ENCODE measurements around the gene PROP1. TPM values are rescaled to one million over a fixed set of nuclear protein-coding genes. Genes with fewer than 3 reads are reported as not detected.
"Not testable (repeated sequence)": the region's sequence is repeated elsewhere in the genome, so short reads cannot be mapped to it uniquely, and the experiment has no call there.

Gene PROP1
- total RNA-seq (not detected), polyA plus RNA-seq (not detected)
- long read RNA-seq, donor 1 = 0 reads
- long read RNA-seq, donor 2 = 0 reads
- long read RNA-seq, donor 3 = 0 reads
- long read RNA-seq, donor 4 = 0 reads
- long read RNA-seq, donor 5 = 0 reads
- long read RNA-seq, donor 6 = 0 reads
- long read RNA-seq, donor 7 = 0 reads
- long read RNA-seq, donor 8 = 0 reads
- long read RNA-seq, donor 9 = 0 reads
- long read RNA-seq, donor 10 = 0 reads

DNA sequence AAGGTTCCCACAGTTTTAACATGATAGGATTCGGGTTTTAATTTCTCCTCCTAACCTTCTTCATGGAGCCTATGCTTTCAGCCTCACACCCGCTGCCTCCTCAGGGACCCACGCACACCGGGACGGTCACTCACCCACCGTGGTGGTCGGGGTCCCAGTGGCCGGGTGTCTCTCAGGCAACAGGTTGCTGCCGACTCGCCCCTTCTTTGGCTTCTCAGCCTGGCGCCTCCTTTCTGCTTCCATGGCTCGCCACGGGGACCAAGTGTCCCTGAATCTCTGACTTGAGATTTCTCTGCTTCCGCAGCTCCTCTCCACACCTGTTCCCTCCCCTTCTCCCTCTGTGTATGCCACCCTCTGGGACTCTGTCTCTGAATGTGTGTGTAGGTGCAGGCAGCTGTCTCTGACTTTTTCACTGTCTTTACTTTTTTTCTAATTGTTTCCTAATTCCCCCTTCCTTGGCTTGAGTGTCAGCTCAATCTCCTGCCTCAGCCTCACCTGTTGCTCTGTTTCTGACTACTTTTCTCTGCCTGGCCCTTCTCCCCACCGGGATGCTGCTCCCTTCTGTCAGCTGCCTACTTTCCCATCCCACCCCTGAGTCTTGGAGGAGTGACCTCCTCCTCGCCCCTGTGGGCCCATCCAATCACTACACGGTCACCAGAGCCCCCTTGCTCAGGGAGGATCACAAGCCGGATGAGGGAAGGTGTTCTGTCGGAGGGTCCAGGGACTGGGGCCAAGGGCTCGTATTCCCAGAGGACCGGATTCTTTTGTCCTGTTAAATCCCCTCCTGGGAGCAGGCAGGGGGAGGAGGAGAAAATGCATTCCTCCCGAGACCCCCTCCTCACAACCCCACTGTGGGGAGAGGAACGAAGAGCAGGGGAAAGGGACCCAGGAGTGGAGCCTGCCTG is at the start of gene PROP1:
PROP1 (minus strand) TSS at position 552 of the 905 bp plus-strand sequence; CDS start at position 243, 309 bp downstream.
- no peak within 1 kb of the TSS for H3K4me3 ChIP-seq (ENCODE audit: low read length in 2 of 2)
- WGBS = 56% methylated on average over 23 of the region's 23 CpGs
- no peak for DNase-seq (ENCODE audit: low read depth in 6 of 9, low spot score in 9 of 9)
- no peaks in the 10 kb centered on the region for H3K36me3 ChIP-seq (ENCODE audit: control insufficient read depth in 2 of 2, insufficient read depth in 2 of 2, low read length in 1 of 2)
- H3K27me3 ChIP-seq (ENCODE audit: control insufficient read depth in 2 of 2, insufficient read depth in 1 of 2, low read length in 1 of 2) = peaks cover 21 to 67% of the 10 kb centered on the region in 2 donors
- H3K4me1 ChIP-seq (ENCODE audit: control insufficient read depth in 2 of 2, insufficient read depth in 2 of 2, low read length in 2 of 2) = no peaks in the 10 kb centered on the region
- no peaks in the 10 kb centered on the region for H3K9me3 ChIP-seq (ENCODE audit: control insufficient read depth in 2 of 2, insufficient read depth in 1 of 2, low read length in 1 of 2)
- no peak within 1 kb of the TSS for H3K27ac ChIP-seq (ENCODE audit: low read depth in 1 of 2, low read length in 1 of 2)

- not testable (repeated sequence) for H3K27ac ChIP-seq (ENCODE audit: low read depth in 1 of 2, low read length in 1 of 2); H3K4me1 ChIP-seq (ENCODE audit: control insufficient read depth in 2 of 2, insufficient read depth in 2 of 2, low read length in 2 of 2); H3K4me3 ChIP-seq (ENCODE audit: low read length in 2 of 2); H3K9me3 ChIP-seq (ENCODE audit: control insufficient read depth in 2 of 2, insufficient read depth in 1 of 2, low read length in 1 of 2); H3K36me3 ChIP-seq (ENCODE audit: control insufficient read depth in 2 of 2, insufficient read depth in 2 of 2, low read length in 1 of 2); DNase-seq (ENCODE audit: low read depth in 6 of 9, low spot score in 9 of 9); H3K27me3 ChIP-seq (ENCODE audit: control insufficient read depth in 2 of 2, insufficient read depth in 1 of 2, low read length in 1 of 2)
- 92% methylated on average over 7 of the region's 11 CpGs for WGBS
These were observed 23.5 kb upstream of the PROP1 start for GRCh38 chr5:178019379-178020030.

- 91% methylated on average over 2 of the region's 2 CpGs for WGBS
- not testable (repeated sequence) for DNase-seq (ENCODE audit: low read depth in 6 of 9, low spot score in 9 of 9); H3K9me3 ChIP-seq (ENCODE audit: control insufficient read depth in 2 of 2, insufficient read depth in 1 of 2, low read length in 1 of 2); H3K4me1 ChIP-seq (ENCODE audit: control insufficient read depth in 2 of 2, insufficient read depth in 2 of 2, low read length in 2 of 2); H3K4me3 ChIP-seq (ENCODE audit: low read length in 2 of 2); H3K36me3 ChIP-seq (ENCODE audit: control insufficient read depth in 2 of 2, insufficient read depth in 2 of 2, low read length in 1 of 2); H3K27me3 ChIP-seq (ENCODE audit: control insufficient read depth in 2 of 2, insufficient read depth in 1 of 2, low read length in 1 of 2); H3K27ac ChIP-seq (ENCODE audit: low read depth in 1 of 2, low read length in 1 of 2)
These were observed 16.7 kb upstream of the PROP1 start for GRCh38 chr5:178012758-178013157.

DNA sequence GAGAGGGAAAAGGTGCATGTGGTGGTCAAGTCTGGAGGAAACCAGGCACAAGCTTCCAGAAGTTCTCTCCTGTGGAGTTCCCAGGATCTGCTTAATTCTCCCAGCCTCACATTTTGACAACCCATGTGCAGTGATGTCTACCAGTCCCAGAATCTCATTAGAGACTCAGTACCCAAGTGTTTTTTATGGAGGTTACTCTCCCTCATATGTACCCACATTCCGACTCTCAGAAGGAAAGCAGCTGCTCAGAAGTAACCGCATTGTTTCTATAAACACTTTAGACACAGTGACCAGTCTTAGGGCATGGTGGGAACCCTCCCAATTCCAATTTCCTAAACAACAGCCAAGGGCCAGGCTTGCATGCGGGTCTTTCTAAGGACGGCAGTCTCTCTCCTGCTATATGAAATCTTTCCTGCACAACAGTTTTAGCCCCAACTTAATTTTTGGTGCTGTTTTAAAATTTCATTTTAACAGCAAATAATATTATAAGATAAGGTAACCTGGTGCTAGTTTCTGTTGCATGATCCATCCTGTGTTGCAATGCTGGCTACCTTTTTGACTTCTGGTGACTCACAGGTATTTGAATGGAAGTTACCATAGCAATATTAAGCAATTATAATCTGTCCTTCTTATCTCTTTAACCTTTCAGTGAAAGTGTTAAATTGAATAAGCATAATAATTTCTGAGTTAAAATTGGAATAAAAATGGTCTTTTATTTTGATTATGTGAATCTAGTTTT is 15.9 kb upstream of the PROP1 start:
- 93% methylated on average over 4 of the region's 4 CpGs for WGBS

DNA sequence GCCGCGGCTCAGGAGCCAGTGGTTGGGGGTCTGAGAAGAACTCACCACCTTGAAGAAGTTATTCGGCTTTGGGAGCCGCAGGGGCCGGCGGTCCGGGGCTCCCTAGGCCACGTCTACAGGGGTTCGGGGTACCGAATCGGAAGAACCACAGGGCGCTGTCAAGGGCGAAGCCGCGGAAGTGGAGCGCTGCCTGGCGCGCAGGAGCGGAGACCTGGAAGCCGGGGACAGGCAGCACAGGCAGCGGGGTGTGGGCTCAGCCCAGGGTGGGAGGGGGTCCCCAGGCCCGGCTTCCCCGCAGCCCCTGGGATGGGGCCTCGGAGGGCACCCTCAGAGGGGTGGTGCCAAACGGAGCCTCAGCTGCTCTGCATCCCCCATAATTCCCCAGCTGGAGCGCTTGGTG is 11.2 kb upstream of the PROP1 start:
- not testable (repeated sequence) for H3K9me3 ChIP-seq (ENCODE audit: control insufficient read depth in 2 of 2, insufficient read depth in 1 of 2, low read length in 1 of 2); H3K36me3 ChIP-seq (ENCODE audit: control insufficient read depth in 2 of 2, insufficient read depth in 2 of 2, low read length in 1 of 2); H3K27ac ChIP-seq (ENCODE audit: low read depth in 1 of 2, low read length in 1 of 2); H3K4me1 ChIP-seq (ENCODE audit: control insufficient read depth in 2 of 2, insufficient read depth in 2 of 2, low read length in 2 of 2); H3K4me3 ChIP-seq (ENCODE audit: low read length in 2 of 2); DNase-seq (ENCODE audit: low read depth in 6 of 9, low spot score in 9 of 9)
- WGBS = 22% methylated on average over 20 of the region's 26 CpGs
- peaks cover 3 to 31% of the 10 kb centered on the region in 2 donors for H3K27me3 ChIP-seq (ENCODE audit: control insufficient read depth in 2 of 2, insufficient read depth in 1 of 2, low read length in 1 of 2)

More for the DNA sequence above, 15.9 kb upstream of the PROP1 start:
- not testable (repeated sequence) for DNase-seq (ENCODE audit: low read depth in 6 of 9, low spot score in 9 of 9); H3K4me1 ChIP-seq (ENCODE audit: control insufficient read depth in 2 of 2, insufficient read depth in 2 of 2, low read length in 2 of 2); H3K4me3 ChIP-seq (ENCODE audit: low read length in 2 of 2); H3K27me3 ChIP-seq (ENCODE audit: control insufficient read depth in 2 of 2, insufficient read depth in 1 of 2, low read length in 1 of 2); H3K9me3 ChIP-seq (ENCODE audit: control insufficient read depth in 2 of 2, insufficient read depth in 1 of 2, low read length in 1 of 2); H3K27ac ChIP-seq (ENCODE audit: low read depth in 1 of 2, low read length in 1 of 2); H3K36me3 ChIP-seq (ENCODE audit: control insufficient read depth in 2 of 2, insufficient read depth in 2 of 2, low read length in 1 of 2)

GRCh38 chr5:178006536-178007231 is 10.6 kb upstream of the PROP1 start:
- not testable (repeated sequence) for H3K36me3 ChIP-seq (ENCODE audit: control insufficient read depth in 2 of 2, insufficient read depth in 2 of 2, low read length in 1 of 2); H3K27ac ChIP-seq (ENCODE audit: low read depth in 1 of 2, low read length in 1 of 2); H3K4me1 ChIP-seq (ENCODE audit: control insufficient read depth in 2 of 2, insufficient read depth in 2 of 2, low read length in 2 of 2); H3K9me3 ChIP-seq (ENCODE audit: control insufficient read depth in 2 of 2, insufficient read depth in 1 of 2, low read length in 1 of 2)
- 6% methylated on average over 47 of the region's 59 CpGs for WGBS
- Histone ChIP-seq H3K27me3 (ENCODE audit: control insufficient read depth in 2 of 2, insufficient read depth in 1 of 2, low read length in 1 of 2) (peaks cover 3 to 34% of the 10 kb centered on the region in 2 donors), H3K4me3 (ENCODE audit: low read length in 2 of 2) (peak overlapping the region in 1 of 2 donors; percentile 41)
- peak in 1 of 9 donors; percentile 28 for DNase-seq (ENCODE audit: low read depth in 6 of 9, low spot score in 9 of 9)

DNA sequence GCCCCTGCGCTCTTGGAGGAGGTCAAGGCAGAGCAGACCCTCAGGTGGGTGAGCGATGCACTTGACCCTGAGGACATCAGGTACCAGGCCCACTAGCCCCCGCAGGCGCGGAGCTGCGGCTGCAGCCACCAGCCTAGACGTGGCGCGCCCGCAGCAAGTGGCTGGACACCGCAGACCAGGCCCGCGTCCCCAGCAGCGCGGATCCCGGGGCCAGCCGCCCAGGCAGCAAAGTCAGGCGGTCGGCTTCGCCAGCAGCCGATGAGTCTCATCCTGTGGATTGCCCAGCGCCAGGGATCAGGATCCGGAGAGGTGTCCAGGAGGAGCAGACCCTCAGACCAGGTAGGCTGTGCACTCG is 10.1 kb upstream of the PROP1 start:
- not testable (repeated sequence) for H3K9me3 ChIP-seq (ENCODE audit: control insufficient read depth in 2 of 2, insufficient read depth in 1 of 2, low read length in 1 of 2); H3K4me3 ChIP-seq (ENCODE audit: low read length in 2 of 2); H3K4me1 ChIP-seq (ENCODE audit: control insufficient read depth in 2 of 2, insufficient read depth in 2 of 2, low read length in 2 of 2); H3K27ac ChIP-seq (ENCODE audit: low read depth in 1 of 2, low read length in 1 of 2); H3K36me3 ChIP-seq (ENCODE audit: control insufficient read depth in 2 of 2, insufficient read depth in 2 of 2, low read length in 1 of 2); DNase-seq (ENCODE audit: low read depth in 6 of 9, low spot score in 9 of 9)
- WGBS = no CpG with 5 or more reads among the region's 24 CpGs
- peaks cover 3 to 36% of the 10 kb centered on the region in 2 donors for H3K27me3 ChIP-seq (ENCODE audit: control insufficient read depth in 2 of 2, insufficient read depth in 1 of 2, low read length in 1 of 2)

DNA sequence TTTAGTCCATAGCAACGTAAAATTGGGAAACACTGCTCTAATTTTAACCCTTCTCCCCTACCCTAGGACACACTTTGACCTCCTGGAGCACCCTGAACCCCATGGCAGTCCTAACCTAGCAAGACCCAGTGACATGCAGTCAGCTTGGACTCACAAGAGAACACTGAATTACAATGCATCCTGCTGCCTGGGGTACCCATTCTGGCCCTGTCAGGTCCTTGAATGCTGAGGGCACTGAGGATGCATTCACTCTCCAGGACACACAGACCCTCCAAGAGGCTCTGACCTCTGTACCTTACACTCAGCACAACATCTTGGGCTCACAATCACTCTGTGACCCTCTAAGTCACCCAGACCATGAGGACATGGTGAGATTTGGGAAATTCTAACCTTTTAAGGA is 1.8 kb upstream of the PROP1 start:
- no peak for DNase-seq (ENCODE audit: low read depth in 6 of 9, low spot score in 9 of 9)
- Histone ChIP-seq H3K36me3 (ENCODE audit: control insufficient read depth in 2 of 2, insufficient read depth in 2 of 2, low read length in 1 of 2) (no peaks in the 10 kb centered on the region), H3K9me3 (ENCODE audit: control insufficient read depth in 2 of 2, insufficient read depth in 1 of 2, low read length in 1 of 2) (no peaks in the 10 kb centered on the region), H3K4me3 (ENCODE audit: low read length in 2 of 2) (no peak overlapping the region), H3K27me3 (ENCODE audit: control insufficient read depth in 2 of 2, insufficient read depth in 1 of 2, low read length in 1 of 2) (peaks cover 19 to 72% of the 10 kb centered on the region in 2 donors), H3K4me1 (ENCODE audit: control insufficient read depth in 2 of 2, insufficient read depth in 2 of 2, low read length in 2 of 2) (no peaks in the 10 kb centered on the region), H3K27ac (ENCODE audit: low read depth in 1 of 2, low read length in 1 of 2) (no peak overlapping the region)
- WGBS = 89% methylated on average over 1 of the region's 1 CpG
